B cell (primary cell): ENCODE results near the gene VAPB.

Experiments used
- EZH2 ChIP-seq: IDR thresholded peaks from 2 replicates; pipeline ENCODE4 v1.6.1; 2012; ENCODE audit warnings: borderline replicate concordance, low read depth, mild to moderate bottlenecking, moderate library complexity, low read length; ENCODE audit not compliant: insufficient read depth, poor library complexity, severe bottlenecking
- TF ChIP-seq, protein P1 (sequence below): fragments of 200-600 bp; IDR thresholded peaks from one replicate; pipeline ENCODE4 v1.8.0; 2022; ENCODE audit warnings: antibody characterized with exemption, mild to moderate bottlenecking

DNA sequence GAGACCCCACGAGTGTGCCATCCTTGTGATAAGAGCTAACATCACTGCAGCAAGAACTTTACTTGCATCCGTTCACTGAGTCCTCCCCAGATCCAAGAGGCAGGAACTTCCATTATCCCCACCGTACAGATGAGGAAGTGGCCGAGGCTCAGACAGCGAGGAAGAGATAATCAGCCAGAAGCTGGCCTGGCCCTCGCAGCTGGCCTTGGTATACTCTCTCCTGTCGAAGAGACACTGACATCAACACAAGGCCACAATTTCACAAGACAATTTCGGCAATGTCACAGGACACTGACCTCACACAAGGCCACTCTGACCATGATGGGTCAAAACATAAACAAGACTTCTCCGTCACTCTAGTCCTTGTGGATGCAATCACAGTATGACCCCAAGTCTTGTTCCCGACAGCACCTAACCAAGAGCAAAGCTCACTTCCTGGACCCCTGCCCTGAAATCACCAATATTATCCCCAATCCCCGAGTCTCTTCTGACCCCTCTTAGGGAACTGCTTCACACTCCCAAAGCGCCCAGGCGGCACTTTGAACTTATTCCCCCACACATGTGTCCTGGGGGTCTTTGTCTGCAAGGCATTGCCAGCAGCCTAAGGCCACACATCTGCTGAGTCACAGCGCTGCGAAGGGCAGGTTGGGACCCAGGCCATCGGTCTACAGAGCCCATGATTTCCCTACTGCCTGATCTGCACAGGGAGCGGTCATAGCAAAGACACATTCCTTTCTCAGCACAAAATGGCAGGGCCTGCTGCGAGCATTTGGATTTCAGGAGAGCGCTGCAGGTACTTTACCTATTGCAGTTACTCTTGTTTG, 14.8 kb upstream of the VAPB start:
- TF ChIP-seq, protein P1, sequence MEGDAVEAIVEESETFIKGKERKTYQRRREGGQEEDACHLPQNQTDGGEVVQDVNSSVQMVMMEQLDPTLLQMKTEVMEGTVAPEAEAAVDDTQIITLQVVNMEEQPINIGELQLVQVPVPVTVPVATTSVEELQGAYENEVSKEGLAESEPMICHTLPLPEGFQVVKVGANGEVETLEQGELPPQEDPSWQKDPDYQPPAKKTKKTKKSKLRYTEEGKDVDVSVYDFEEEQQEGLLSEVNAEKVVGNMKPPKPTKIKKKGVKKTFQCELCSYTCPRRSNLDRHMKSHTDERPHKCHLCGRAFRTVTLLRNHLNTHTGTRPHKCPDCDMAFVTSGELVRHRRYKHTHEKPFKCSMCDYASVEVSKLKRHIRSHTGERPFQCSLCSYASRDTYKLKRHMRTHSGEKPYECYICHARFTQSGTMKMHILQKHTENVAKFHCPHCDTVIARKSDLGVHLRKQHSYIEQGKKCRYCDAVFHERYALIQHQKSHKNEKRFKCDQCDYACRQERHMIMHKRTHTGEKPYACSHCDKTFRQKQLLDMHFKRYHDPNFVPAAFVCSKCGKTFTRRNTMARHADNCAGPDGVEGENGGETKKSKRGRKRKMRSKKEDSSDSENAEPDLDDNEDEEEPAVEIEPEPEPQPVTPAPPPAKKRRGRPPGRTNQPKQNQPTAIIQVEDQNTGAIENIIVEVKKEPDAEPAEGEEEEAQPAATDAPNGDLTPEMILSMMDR: no peak
- TF ChIP-seq EZH2: no peak
